SK-N-SH treated with all-trans-retinoic acid at 6 μM for 48 hours (cell line): Measurements from ENCODE around the gene MAD2L2.

Experiments
- ATAC-seq: fragments of 200-7000 bp; cut with Tn5 transposase; 3 replicates; pipeline ENCODE4 v1.9.1; 2020; ENCODE audit warnings: mild to moderate bottlenecking, moderate library complexity
- ARNTL ChIP-seq: fragments of 450-650 bp; formaldehyde crosslinking; IDR thresholded peaks from 2 replicates; pipeline ENCODE4 v1.5.0; 2020; ENCODE audit warnings: low read depth, mild to moderate bottlenecking, moderate library complexity, borderline replicate concordance
- BACH2 ChIP-seq: fragments of 250-450 bp; sonication (Bioruptor Pico); IDR thresholded peaks from 2 replicates; pipeline ENCODE4 v1.9.0; 2021; ENCODE audit warnings: mild to moderate bottlenecking, borderline replicate concordance
- CSDC2 ChIP-seq: fragments of 250-450 bp; sonication (Bioruptor Pico); IDR thresholded peaks from 2 replicates; pipeline ENCODE4 v1.5.0; 2020; ENCODE audit warnings: mild to moderate bottlenecking, moderate library complexity
- ESRRG ChIP-seq: fragments of 250-450 bp; sonication (Bioruptor Pico); IDR thresholded peaks from 2 replicates; pipeline ENCODE4 v1.6.1; 2021; ENCODE audit warnings: mild to moderate bottlenecking
- GLIS3 ChIP-seq: fragments of 250-450 bp; sonication (Bioruptor Pico); IDR thresholded peaks from 2 replicates; pipeline ENCODE4 v1.5.0; 2020; ENCODE audit warnings: mild to moderate bottlenecking, moderate library complexity
- ISL1 ChIP-seq: fragments of 250-450 bp; sonication (Bioruptor Pico); IDR thresholded peaks from 2 replicates; pipeline ENCODE4 v2.1.2; 2022; ENCODE audit warnings: mild to moderate bottlenecking, moderate library complexity
- OSR1 ChIP-seq: fragments of 250-450 bp; sonication (Bioruptor Pico); IDR thresholded peaks from 2 replicates; pipeline ENCODE4 v1.8.0; 2022; ENCODE audit warnings: moderate library complexity, mild to moderate bottlenecking, inconsistent platforms
- PPARA ChIP-seq: fragments of 250-450 bp; sonication (Bioruptor Pico); IDR thresholded peaks from 2 replicates; pipeline ENCODE4 v1.5.0; 2020; ENCODE audit warnings: mild to moderate bottlenecking, borderline replicate concordance
- RARB ChIP-seq: fragments of 250-450 bp; sonication (Bioruptor Pico); IDR thresholded peaks from 2 replicates; pipeline ENCODE4 v1.8.0; 2021; ENCODE audit warnings: mild to moderate bottlenecking, moderate library complexity
- SNAI2 ChIP-seq: fragments of 250-450 bp; sonication (Bioruptor Pico); IDR thresholded peaks from 2 replicates; pipeline ENCODE4 v1.5.0; 2020; ENCODE audit warnings: mild to moderate bottlenecking, moderate library complexity
- TCF4 ChIP-seq: fragments of 250-450 bp; sonication (Bioruptor Pico); IDR thresholded peaks from 2 replicates; pipeline ENCODE4 v1.8.0; 2021; ENCODE audit warnings: mild to moderate bottlenecking, moderate library complexity, borderline replicate concordance
- TOX ChIP-seq: fragments of 250-450 bp; sonication (Bioruptor Pico); IDR thresholded peaks from 2 replicates; pipeline ENCODE4 v1.8.0; 2021; ENCODE audit warnings: mild to moderate bottlenecking, moderate library complexity, borderline replicate concordance
- ZC3H10 ChIP-seq: fragments of 250-450 bp; sonication (Bioruptor Pico); IDR thresholded peaks from 2 replicates; pipeline ENCODE4 v1.5.1; 2021; ENCODE audit warnings: mild to moderate bottlenecking, moderate library complexity
- ZFP3 ChIP-seq: fragments of 250-450 bp; sonication (Bioruptor Pico); IDR thresholded peaks from 2 replicates; pipeline ENCODE4 v1.5.0; 2020; ENCODE audit warnings: mild to moderate bottlenecking, moderate library complexity
- ZFP30 ChIP-seq: fragments of 450-650 bp; formaldehyde crosslinking; IDR thresholded peaks from 2 replicates; pipeline ENCODE4 v1.5.0; 2022; ENCODE audit warnings: mild to moderate bottlenecking, moderate library complexity
- ZNF565 ChIP-seq: fragments of 450-650 bp; formaldehyde crosslinking; conservative IDR thresholded peaks from 2 replicates; pipeline ENCODE4 v1.5.0; 2020; ENCODE audit warnings: low read depth, mild to moderate bottlenecking, moderate library complexity
- ZNF70 ChIP-seq: fragments of 450-650 bp; formaldehyde crosslinking; IDR thresholded peaks from 2 replicates; pipeline ENCODE4 v1.5.0; 2020; ENCODE audit warnings: mild to moderate bottlenecking, moderate library complexity
- ZNF8 ChIP-seq: fragments of 450-650 bp; formaldehyde crosslinking; IDR thresholded peaks from 2 replicates; pipeline ENCODE4 v1.5.0; 2020; ENCODE audit warnings: mild to moderate bottlenecking, moderate library complexity
- TF ChIP-seq, protein P1 (sequence below): fragments of 250-450 bp; sonication (Bioruptor Pico); IDR thresholded peaks from 2 replicates; pipeline ENCODE4 v1.5.0; 2020; ENCODE audit warnings: mild to moderate bottlenecking, moderate library complexity
- TF ChIP-seq, protein P2 (sequence below): fragments of 250-450 bp; sonication (Bioruptor Pico); IDR thresholded peaks from 2 replicates; pipeline ENCODE4 v1.5.1; 2020; ENCODE audit warnings: low read depth, mild to moderate bottlenecking, moderate library complexity
- TF ChIP-seq, protein P3 (sequence below): fragments of 250-450 bp; sonication (Bioruptor Pico); IDR thresholded peaks from 2 replicates; pipeline ENCODE4 v1.8.0; 2021; ENCODE audit warnings: low read depth, mild to moderate bottlenecking, moderate library complexity, borderline replicate concordance

The MAD2L2 gene

DNA sequence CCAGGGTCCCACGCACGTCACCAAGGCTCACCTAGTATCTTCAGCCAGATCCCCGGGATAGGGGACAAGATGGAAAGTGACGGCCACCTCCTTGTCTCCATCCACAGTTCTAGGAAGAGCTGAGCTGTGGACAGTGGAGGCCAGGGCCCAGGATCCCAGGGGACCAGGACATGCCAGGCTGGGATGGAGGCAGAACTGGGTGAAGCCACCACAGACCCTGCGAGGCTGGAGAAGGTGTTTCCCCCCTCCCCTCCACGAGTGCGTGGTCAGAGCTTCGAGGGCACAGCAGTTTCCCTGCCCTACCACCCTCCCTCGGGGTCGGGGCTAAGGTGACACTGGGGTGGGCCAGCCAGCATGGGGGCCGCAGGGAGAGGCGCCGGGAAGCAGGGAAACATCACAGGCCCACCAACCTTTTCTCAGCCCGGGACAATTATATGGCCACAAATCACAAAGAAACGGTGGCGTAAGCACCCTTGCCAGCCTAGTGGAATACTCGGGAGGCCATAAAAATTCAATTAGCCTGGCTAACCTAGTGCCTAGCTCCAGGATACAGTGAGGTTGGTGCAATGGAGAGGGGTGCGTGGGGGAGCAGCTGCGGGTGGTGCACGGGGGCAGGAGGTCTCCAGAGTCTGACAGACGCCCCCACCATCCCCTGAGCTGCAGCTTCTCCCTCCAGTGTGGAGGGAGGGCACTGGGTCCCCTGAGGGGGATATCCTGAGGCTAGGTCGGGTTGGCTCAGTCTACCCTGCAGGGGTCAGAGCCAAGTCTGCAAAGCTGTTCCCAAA is 23.9 kb upstream of the MAD2L2 start:
- no peak for ATAC-seq
- no peak for TF ChIP-seq ESRRG (CRISPR knock-in tag)
- TF ChIP-seq, all 23 proteins: peak for 0

DNA sequence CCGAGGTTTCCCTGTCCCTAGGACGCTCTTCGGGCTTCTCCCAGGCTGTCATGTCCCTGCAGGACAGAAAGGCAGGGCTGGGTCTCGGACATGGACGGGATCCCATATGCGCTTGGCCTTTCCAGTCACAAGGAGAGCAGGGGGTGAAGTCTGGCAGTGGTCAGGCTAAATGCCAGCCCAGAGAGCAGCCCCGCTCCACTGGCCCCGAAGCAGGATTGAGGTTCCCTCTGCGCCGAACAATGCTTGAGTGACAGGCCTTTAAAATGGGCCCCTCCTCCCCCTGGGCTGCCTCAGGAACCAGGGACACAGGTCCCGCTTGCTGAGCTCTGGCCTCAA is 23.2 kb upstream of the MAD2L2 start:
- no peak for TF ChIP-seq RARB (CRISPR knock-in tag)
- no peak for TF ChIP-seq ZNF565
- TF ChIP-seq ZFP30, result no peak
- no peak for TF ChIP-seq TOX (CRISPR knock-in tag)
- TF ChIP-seq ESRRG (CRISPR knock-in tag), result no peak
- no peak for TF ChIP-seq ZC3H10 (CRISPR knock-in tag)
- TF ChIP-seq ZNF70 (CRISPR knock-in tag), result no peak
- TF ChIP-seq SNAI2, result no peak
- no peak for TF ChIP-seq BACH2 (CRISPR knock-in tag)
- TF ChIP-seq TCF4 (CRISPR knock-in tag), result no peak
- no peak for ATAC-seq

DNA sequence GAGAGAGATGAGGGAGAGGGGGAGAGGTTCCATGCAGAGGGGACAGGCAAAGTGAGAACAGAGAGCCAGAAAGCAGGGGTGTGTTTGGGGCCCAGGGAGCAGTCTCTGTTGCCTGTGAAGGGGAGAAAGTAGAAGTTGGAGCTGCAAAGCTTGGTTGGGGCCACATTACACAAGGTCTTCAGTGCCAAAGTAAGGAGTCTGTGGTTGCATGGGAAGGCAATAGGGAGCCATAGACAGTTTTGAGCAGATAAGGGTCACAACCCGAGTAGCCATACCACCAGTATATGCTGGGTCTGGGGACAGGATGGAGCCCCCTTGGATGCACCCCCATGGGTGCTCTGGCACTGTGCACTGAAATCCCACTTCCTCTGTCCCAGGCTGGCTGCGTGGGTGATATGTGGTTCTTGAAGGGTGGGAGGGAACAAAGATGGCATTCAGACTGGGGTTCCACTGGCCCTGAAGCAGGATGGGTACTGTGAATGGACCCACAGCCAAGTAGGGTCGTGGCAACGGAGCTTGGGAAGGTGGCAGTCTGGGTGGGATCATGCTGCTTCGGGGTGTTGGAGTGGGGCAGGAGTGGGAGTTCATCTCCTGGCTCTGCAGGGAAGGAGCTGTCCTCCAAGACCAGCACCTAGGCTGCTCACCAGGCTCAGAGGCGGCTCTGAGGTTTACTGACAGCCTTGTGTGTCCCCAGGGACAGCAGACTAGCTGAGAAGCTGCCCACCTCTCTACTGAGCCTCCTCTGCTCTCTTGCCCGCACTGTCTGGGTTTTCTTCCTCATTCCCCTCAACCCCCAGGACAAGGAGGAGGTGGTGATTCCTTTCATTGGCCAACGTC is 22.6 kb upstream of the MAD2L2 start:
- no peak for ATAC-seq
- TF ChIP-seq PPARA (CRISPR knock-in tag), result no peak
- TF ChIP-seq ZNF70 (CRISPR knock-in tag), result peak; percentile 91
- no peak for TF ChIP-seq BACH2 (CRISPR knock-in tag)
- no peak for TF ChIP-seq ARNTL (CRISPR knock-in tag)
- TF ChIP-seq, all 23 proteins: peak for 1

DNA sequence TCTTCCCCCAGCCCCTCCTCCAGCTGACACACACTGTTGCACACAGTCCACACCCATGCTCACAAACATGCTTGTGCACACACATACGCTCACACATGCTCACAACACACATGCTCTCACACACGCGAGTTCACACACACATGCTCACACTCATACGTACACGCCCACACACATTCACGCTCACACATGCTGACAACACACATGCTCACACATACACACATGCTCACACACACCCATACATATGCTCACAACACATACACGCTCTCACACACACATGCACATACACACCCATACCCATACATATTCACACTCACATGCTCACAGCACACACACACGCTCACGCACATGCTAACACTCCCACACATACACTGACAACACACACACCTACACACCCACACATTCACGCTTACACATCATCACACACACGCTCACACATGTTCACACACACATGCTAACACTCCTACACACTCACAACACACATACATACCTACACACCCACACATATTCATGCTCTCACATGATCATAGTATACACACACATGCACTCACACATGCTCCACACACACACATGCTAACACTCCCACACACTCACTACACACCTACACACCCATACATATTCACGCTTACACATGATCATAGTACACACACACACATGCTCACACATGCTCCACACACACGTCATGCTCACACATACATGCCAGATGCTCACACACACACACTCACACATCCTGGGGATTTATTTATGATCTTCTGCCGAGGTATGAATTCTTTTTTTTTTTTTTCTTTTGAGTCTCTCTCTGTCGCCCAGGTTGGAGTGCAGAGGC is 21.2 kb upstream of the MAD2L2 start:
- ATAC-seq, result no peak
- TF ChIP-seq ZNF70 (CRISPR knock-in tag) (no peak), ISL1 (CRISPR knock-in tag) (no peak), ZC3H10 (CRISPR knock-in tag) (no peak), ZFP3 (CRISPR knock-in tag) (no peak), RARB (CRISPR knock-in tag) (no peak)

DNA sequence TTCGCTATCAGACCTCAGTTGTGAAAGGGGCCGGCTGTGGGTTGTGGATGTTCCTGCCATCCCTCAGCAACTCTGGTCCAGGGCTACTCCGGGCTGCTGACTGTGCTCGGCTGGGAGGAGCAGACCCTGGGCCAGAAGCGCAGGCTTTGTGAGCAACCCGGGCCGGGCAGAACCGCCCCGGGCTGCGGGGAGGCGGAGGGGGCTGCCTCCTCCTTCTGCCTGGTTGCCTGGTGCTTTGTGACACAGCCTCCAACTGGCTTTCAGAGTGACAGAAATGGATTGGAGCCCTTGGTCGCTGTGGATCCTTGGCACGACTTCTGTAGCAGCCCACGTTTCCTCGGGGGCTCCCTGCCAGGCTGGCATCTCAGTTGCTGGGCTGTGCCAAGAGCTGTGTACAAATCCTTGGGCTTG is 20.6 kb upstream of the MAD2L2 start:
- TF ChIP-seq ZNF70 (CRISPR knock-in tag), result 0 out of 2 replicates have a peak, but pooled peaks have one; percentile 10
- TF ChIP-seq BACH2 (CRISPR knock-in tag), result no peak
- no peak for TF ChIP-seq TCF4 (CRISPR knock-in tag)
- TF ChIP-seq ISL1 (CRISPR knock-in tag), result no peak
- TF ChIP-seq, all 23 proteins: peak for 1
- peak; percentile 64 for ATAC-seq

DNA sequence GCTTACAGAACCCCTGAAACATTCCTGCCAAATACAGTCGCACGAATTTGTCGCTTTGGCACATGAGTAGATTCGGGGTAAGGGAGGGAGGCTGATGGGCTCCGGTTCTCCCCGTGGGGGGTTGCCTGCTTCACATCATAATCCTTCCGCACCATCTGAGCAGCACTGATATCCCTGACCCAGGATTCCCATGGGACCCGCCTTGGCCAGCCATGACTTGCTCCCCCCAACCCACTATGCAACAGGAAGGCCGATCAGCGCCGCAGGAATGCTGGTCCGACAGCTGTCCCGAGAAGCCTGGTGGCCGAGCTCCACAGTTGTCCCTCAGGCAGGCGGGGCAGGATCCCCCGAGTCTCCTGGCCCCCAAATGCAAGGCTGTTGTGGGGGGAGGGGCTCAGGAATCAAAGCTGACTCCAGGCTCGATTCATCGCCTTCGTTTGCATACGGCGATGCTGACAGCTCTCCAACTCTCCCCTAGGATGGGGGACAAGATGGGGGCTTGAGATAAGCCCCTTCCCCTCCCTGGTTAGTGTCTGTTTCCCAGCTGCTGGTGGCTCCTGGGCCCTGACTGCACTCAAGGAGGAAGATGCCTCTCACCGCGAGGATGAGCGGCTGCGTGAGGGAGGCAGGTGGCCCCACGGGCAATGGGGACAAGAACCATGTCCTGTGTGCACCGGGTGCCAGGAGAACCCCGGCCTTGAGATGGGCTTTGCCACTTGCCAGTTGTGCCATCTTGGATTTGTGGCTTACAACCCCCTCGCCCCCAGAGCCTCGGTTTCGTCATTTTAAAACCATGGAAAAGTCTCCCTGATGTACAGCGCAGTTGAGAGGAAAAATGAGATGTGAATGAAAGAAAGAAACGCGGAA is 19.9 kb upstream of the MAD2L2 start:
- no peak for ATAC-seq
- TF ChIP-seq ZFP3 (CRISPR knock-in tag), result no peak
- TF ChIP-seq, protein P1, sequence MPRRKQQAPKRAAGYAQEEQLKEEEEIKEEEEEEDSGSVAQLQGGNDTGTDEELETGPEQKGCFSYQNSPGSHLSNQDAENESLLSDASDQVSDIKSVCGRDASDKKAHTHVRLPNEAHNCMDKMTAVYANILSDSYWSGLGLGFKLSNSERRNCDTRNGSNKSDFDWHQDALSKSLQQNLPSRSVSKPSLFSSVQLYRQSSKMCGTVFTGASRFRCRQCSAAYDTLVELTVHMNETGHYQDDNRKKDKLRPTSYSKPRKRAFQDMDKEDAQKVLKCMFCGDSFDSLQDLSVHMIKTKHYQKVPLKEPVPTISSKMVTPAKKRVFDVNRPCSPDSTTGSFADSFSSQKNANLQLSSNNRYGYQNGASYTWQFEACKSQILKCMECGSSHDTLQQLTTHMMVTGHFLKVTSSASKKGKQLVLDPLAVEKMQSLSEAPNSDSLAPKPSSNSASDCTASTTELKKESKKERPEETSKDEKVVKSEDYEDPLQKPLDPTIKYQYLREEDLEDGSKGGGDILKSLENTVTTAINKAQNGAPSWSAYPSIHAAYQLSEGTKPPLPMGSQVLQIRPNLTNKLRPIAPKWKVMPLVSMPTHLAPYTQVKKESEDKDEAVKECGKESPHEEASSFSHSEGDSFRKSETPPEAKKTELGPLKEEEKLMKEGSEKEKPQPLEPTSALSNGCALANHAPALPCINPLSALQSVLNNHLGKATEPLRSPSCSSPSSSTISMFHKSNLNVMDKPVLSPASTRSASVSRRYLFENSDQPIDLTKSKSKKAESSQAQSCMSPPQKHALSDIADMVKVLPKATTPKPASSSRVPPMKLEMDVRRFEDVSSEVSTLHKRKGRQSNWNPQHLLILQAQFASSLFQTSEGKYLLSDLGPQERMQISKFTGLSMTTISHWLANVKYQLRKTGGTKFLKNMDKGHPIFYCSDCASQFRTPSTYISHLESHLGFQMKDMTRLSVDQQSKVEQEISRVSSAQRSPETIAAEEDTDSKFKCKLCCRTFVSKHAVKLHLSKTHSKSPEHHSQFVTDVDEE (CRISPR knock-in tag), result no peak
- no peak for TF ChIP-seq ESRRG (CRISPR knock-in tag)
- TF ChIP-seq ZNF565, result no peak
- TF ChIP-seq, protein P2, sequence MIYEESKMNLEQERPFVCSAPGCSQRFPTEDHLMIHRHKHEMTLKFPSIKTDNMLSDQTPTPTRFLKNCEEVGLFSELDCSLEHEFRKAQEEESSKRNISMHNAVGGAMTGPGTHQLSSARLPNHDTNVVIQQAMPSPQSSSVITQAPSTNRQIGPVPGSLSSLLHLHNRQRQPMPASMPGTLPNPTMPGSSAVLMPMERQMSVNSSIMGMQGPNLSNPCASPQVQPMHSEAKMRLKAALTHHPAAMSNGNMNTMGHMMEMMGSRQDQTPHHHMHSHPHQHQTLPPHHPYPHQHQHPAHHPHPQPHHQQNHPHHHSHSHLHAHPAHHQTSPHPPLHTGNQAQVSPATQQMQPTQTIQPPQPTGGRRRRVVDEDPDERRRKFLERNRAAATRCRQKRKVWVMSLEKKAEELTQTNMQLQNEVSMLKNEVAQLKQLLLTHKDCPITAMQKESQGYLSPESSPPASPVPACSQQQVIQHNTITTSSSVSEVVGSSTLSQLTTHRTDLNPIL (CRISPR knock-in tag), result no peak
- TF ChIP-seq CSDC2 (CRISPR knock-in tag), result no peak
- TF ChIP-seq GLIS3 (CRISPR knock-in tag), result no peak
- TF ChIP-seq BACH2 (CRISPR knock-in tag), result no peak
- TF ChIP-seq ZNF8 (CRISPR knock-in tag), result no peak
- TF ChIP-seq RARB (CRISPR knock-in tag), result no peak
- no peak for TF ChIP-seq SNAI2
- no peak for TF ChIP-seq PPARA (CRISPR knock-in tag)
- no peak for TF ChIP-seq TOX (CRISPR knock-in tag)
- no peak for TF ChIP-seq ISL1 (CRISPR knock-in tag)
- no peak for TF ChIP-seq ARNTL (CRISPR knock-in tag)
- TF ChIP-seq, protein P3, sequence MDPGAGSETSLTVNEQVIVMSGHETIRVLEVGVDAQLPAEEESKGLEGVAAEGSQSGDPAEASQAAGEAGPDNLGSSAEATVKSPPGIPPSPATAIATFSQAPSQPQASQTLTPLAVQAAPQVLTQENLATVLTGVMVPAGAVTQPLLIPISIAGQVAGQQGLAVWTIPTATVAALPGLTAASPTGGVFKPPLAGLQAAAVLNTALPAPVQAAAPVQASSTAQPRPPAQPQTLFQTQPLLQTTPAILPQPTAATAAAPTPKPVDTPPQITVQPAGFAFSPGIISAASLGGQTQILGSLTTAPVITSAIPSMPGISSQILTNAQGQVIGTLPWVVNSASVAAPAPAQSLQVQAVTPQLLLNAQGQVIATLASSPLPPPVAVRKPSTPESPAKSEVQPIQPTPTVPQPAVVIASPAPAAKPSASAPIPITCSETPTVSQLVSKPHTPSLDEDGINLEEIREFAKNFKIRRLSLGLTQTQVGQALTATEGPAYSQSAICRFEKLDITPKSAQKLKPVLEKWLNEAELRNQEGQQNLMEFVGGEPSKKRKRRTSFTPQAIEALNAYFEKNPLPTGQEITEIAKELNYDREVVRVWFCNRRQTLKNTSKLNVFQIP, result no peak
- TF ChIP-seq OSR1 (CRISPR knock-in tag), result no peak
- TF ChIP-seq TCF4 (CRISPR knock-in tag), result no peak
